ENCODE data around the gene LRMDA. TPM values are rescaled to one million over a fixed set of nuclear protein-coding genes. Genes with fewer than 3 reads are reported as not detected.

Gene LRMDA
- total and polyA plus RNA-seq, 10 of the 15 experiments (the other 5 are each of a cell fraction or from before 2014, with no cell fraction given), result 0.07 to 0.54 (median 0.29) TPM; not detected in 4

DNA sequence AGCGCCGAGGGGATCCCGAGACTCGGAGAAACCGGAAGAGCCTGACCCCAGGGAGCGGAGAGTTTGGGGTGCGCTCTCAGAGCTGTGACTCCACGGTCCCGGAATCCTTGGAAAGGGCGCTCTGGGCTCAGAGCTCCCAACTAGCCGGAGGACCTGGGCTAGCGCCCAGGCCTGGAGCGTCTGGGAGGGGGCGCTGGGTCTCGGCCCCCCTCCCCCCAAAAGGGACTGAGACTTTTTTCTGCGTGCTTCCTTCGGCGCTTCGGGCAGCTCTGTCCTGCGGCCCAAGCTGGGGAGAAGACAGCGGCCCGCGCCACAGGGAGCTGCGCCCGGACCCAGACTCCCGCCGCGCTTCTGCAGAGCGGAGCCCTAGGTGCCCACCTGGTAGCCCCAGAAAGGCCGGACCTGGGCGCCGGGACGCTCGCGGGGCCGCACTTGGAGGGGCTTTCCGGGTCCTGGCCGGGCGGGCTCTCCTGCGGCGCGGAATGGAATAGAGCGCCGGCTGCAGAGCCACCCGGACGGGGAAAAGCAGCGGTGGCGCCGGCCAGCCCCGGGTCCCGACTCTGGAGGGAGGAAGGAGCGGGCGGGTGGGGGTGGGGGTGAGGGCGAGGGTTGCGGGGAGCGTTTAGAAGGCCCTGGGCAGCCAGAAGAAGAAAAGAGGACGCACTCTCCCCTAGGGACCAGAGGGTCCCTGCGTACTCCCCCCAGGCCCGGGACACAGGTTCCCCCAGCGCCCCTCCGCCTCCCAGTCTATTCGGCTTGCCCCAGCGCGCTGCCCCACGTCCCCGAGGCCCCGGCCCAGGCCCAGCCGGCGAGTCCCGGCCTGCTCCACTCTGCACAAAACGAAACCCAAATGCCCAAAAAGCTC lies 34.6 kb upstream of the LRMDA start (continued):
- TF ChIP-seq, protein P1, sequence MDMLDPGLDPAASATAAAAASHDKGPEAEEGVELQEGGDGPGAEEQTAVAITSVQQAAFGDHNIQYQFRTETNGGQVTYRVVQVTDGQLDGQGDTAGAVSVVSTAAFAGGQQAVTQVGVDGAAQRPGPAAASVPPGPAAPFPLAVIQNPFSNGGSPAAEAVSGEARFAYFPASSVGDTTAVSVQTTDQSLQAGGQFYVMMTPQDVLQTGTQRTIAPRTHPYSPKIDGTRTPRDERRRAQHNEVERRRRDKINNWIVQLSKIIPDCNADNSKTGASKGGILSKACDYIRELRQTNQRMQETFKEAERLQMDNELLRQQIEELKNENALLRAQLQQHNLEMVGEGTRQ (IDR thresholded peaks at IDR 0.05; ENCODE audit: borderline replicate concordance, low read depth, low read length), result no peak
- TF ChIP-seq, protein P2, sequence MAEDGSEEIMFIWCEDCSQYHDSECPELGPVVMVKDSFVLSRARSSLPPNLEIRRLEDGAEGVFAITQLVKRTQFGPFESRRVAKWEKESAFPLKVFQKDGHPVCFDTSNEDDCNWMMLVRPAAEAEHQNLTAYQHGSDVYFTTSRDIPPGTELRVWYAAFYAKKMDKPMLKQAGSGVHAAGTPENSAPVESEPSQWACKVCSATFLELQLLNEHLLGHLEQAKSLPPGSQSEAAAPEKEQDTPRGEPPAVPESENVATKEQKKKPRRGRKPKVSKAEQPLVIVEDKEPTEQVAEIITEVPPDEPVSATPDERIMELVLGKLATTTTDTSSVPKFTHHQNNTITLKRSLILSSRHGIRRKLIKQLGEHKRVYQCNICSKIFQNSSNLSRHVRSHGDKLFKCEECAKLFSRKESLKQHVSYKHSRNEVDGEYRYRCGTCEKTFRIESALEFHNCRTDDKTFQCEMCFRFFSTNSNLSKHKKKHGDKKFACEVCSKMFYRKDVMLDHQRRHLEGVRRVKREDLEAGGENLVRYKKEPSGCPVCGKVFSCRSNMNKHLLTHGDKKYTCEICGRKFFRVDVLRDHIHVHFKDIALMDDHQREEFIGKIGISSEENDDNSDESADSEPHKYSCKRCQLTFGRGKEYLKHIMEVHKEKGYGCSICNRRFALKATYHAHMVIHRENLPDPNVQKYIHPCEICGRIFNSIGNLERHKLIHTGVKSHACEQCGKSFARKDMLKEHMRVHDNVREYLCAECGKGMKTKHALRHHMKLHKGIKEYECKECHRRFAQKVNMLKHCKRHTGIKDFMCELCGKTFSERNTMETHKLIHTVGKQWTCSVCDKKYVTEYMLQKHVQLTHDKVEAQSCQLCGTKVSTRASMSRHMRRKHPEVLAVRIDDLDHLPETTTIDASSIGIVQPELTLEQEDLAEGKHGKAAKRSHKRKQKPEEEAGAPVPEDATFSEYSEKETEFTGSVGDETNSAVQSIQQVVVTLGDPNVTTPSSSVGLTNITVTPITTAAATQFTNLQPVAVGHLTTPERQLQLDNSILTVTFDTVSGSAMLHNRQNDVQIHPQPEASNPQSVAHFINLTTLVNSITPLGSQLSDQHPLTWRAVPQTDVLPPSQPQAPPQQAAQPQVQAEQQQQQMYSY (CRISPR knock-in tag; IDR thresholded peaks at IDR 0.05), result no peak
- TF ChIP-seq ATF7 (IDR thresholded peaks at IDR 0.05; ENCODE audit: low read depth) (no peak), MEF2A (IDR thresholded peaks at IDR 0.05; ENCODE audit: insufficient read depth, low read depth, low read length) (no peak), NR2F1 (conservative IDR thresholded peaks at IDR 0.05) (no peak)

All from GM12878 (cell line).